ENCODE data around the gene CHMP5. TPM values are rescaled to one million over a fixed set of nuclear protein-coding genes. Genes with fewer than 3 reads are reported as not detected.

CHMP5 gene
- total RNA-seq, 4 donors from 2014 or later, result 48.0 to 77.2 (median 65.2) TPM

GRCh38 chr9:33223696-33224095, 41.2 kb upstream of the CHMP5 start:
- TF ChIP-seq CTCF (IDR thresholded peaks at IDR 0.05) (no peak), POLR2A (IDR thresholded peaks at IDR 0.05; ENCODE audit: low read depth) (no peak), EP300 (IDR thresholded peaks at IDR 0.05) (no peak), POLR2AphosphoS5 (IDR thresholded peaks at IDR 0.05) (no peak)
- intact Hi-C loops (cut with DNase I), result loop anchor here (5.0 kb wide), 2 partner anchors 51 to 126 kb away; no protein-coding TSS in a partner anchor
- 59% methylated on average over 1 of the region's 1 CpG for WGBS
- no peaks in the 10 kb centered on the region for H3K27me3 ChIP-seq
- no peak for DNase-seq (ENCODE audit: extremely low spot score)
- no peaks in the 10 kb centered on the region for H3K36me3 ChIP-seq
- peaks cover 4 to 10% (median 7%) of the 10 kb centered on the region in 4 donors for H3K4me1 ChIP-seq
- H3K27ac ChIP-seq (replicated peaks in 1 of 4), result no peak overlapping the region
- H3K4me3 ChIP-seq, result no peak overlapping the region
- H3K9me3 ChIP-seq, result no peaks in the 10 kb centered on the region

- Histone ChIP-seq H3K4me3 (no peak overlapping the region), H3K9me3 (no peaks in the 10 kb centered on the region), H3K27me3 (no peaks in the 10 kb centered on the region), H3K36me3 (no peaks in the 10 kb centered on the region), H3K4me1 (peaks cover 4 to 10% (median 7%) of the 10 kb centered on the region in 4 donors), H3K27ac (replicated peaks in 1 of 4) (no peak overlapping the region)
- intact Hi-C loops (cut with DNase I), result loop anchor here (1.0 kb wide), 1 partner anchor 143 kb away; no protein-coding TSS in a partner anchor
- TF ChIP-seq POLR2A (IDR thresholded peaks at IDR 0.05; ENCODE audit: low read depth), result no peak
- TF ChIP-seq EP300 (IDR thresholded peaks at IDR 0.05), result no peak
- TF ChIP-seq POLR2AphosphoS5 (IDR thresholded peaks at IDR 0.05), result no peak
- TF ChIP-seq CTCF (IDR thresholded peaks at IDR 0.05), result peak; percentile 75 to 85 (median 79)
- DNase-seq (ENCODE audit: extremely low spot score), result no peak
- 23% methylated on average over 6 of the region's 6 CpGs for WGBS
Measured at GRCh38 chr9:33225319-33226147, 39.3 kb upstream of the CHMP5 start.

GRCh38 chr9:33227008-33227398, 37.8 kb upstream of the CHMP5 start:
- DNase-seq (ENCODE audit: extremely low spot score), result no peak
- no peak overlapping the region for H3K4me3 ChIP-seq
- H3K27me3 ChIP-seq, result no peaks in the 10 kb centered on the region
- H3K36me3 ChIP-seq, result no peaks in the 10 kb centered on the region
- peaks cover 4 to 10% (median 7%) of the 10 kb centered on the region in 4 donors for H3K4me1 ChIP-seq
- intact Hi-C loops (cut with DNase I), result no loop called here
- peak overlapping the region in 1 of 4 donors; percentile 26 for H3K27ac ChIP-seq (replicated peaks in 1 of 4)
- TF ChIP-seq POLR2AphosphoS5 (IDR thresholded peaks at IDR 0.05) (no peak), EP300 (IDR thresholded peaks at IDR 0.05) (no peak), POLR2A (IDR thresholded peaks at IDR 0.05; ENCODE audit: low read depth) (no peak), CTCF (IDR thresholded peaks at IDR 0.05) (no peak)
- WGBS, result 86% methylated on average over 10 of the region's 10 CpGs
- H3K9me3 ChIP-seq, result no peaks in the 10 kb centered on the region

GRCh38 chr9:33227741-33228140, 37.1 kb upstream of the CHMP5 start:
- Histone ChIP-seq H3K4me3 (no peak overlapping the region), H3K36me3 (no peaks in the 10 kb centered on the region), H3K27me3 (no peaks in the 10 kb centered on the region), H3K27ac (replicated peaks in 1 of 4) (no peak overlapping the region), H3K9me3 (no peaks in the 10 kb centered on the region), H3K4me1 (peaks cover 4 to 10% (median 7%) of the 10 kb centered on the region in 4 donors)
- TF ChIP-seq CTCF (IDR thresholded peaks at IDR 0.05) (no peak), POLR2A (IDR thresholded peaks at IDR 0.05; ENCODE audit: low read depth) (no peak), POLR2AphosphoS5 (IDR thresholded peaks at IDR 0.05) (no peak), EP300 (IDR thresholded peaks at IDR 0.05) (no peak)
- no peak for DNase-seq (ENCODE audit: extremely low spot score)
- 75% methylated on average over 7 of the region's 8 CpGs for WGBS
- intact Hi-C loops (cut with DNase I), result no loop called here

Measured in esophagus muscularis mucosa (tissue), 4 donors.